Hepatocyte (in vitro differentiated cells): ENCODE results near the gene STIM2. TPM values are rescaled to one million over a fixed set of nuclear protein-coding genes. Genes with fewer than 3 reads are reported as not detected.

Experiments
- DNase-seq: peaks from one replicate; pipeline ENCODE4 v3.0.0-alpha.2; 2016; ENCODE audit warnings: low spot score
- H2AFZ ChIP-seq: fragments of 200-600 bp; sonication (generic); 2 replicates; pipeline ENCODE4 v1.6.0; 2016; ENCODE audit warnings: antibody characterized with exemption, mild to moderate bottlenecking
- H3K27ac ChIP-seq: fragments of 200-600 bp; sonication (generic); 2 replicates; pipeline ENCODE4 v1.5.1; 2016; ENCODE audit warnings: mild to moderate bottlenecking
- H3K27me3 ChIP-seq: fragments of 200-600 bp; sonication (generic); 2 replicates; pipeline ENCODE4 v1.6.1; 2016
- H3K36me3 ChIP-seq: fragments of 200-600 bp; sonication (generic); replicated peaks from 2 replicates; pipeline ENCODE4 v1.5.1; 2016; ENCODE audit warnings: low read depth; ENCODE audit not compliant: insufficient read depth
- H3K4me1 ChIP-seq: fragments of 200-600 bp; sonication (generic); 2 replicates; pipeline ENCODE4 v1.5.1; 2016; ENCODE audit warnings: mild to moderate bottlenecking, moderate library complexity; ENCODE audit not compliant: insufficient read depth
- H3K4me2 ChIP-seq: fragments of 200-600 bp; sonication (generic); 2 replicates; pipeline ENCODE4 v1.6.0; 2016
- H3K4me3 ChIP-seq: fragments of 200-600 bp; sonication (generic); 2 replicates; pipeline ENCODE4 v1.5.1; 2016; ENCODE audit warnings: mild to moderate bottlenecking
- H3K79me2 ChIP-seq: fragments of 200-600 bp; sonication (generic); 2 replicates; pipeline ENCODE4 v1.6.0; 2017; ENCODE audit warnings: mild to moderate bottlenecking
- H3K9me2 ChIP-seq: fragments of 200-600 bp; sonication (generic); replicated peaks from 2 replicates; pipeline ENCODE4 v1.6.0; 2017; ENCODE audit warnings: mild to moderate bottlenecking; ENCODE audit not compliant: insufficient read depth
- H3K9me3 ChIP-seq: fragments of 200-600 bp; sonication (generic); 2 replicates; pipeline ENCODE4 v1.5.1; 2016; ENCODE audit warnings: low read depth, mild to moderate bottlenecking
- H4K20me1 ChIP-seq: fragments of 200-600 bp; sonication (generic); 2 replicates; pipeline ENCODE4 v1.6.0; 2016; ENCODE audit warnings: mild to moderate bottlenecking; ENCODE audit not compliant: insufficient read depth, poor library complexity, severe bottlenecking
- CTCF ChIP-seq: fragments of 200-600 bp; sonication (generic); IDR thresholded peaks from 2 replicates; pipeline ENCODE4 v1.5.1; 2016; ENCODE audit warnings: antibody characterized with exemption, mild to moderate bottlenecking; ENCODE audit not compliant: poor library complexity
- EZH2 ChIP-seq: fragments of 200-600 bp; sonication (generic); IDR thresholded peaks from 2 replicates; pipeline ENCODE4 v1.6.1; 2016; ENCODE audit warnings: antibody characterized with exemption, mild to moderate bottlenecking, borderline replicate concordance
- EZH2phosphoT487 ChIP-seq: fragments of 200-600 bp; sonication (generic); IDR thresholded peaks from one replicate; pipeline ENCODE4 v1.6.1; 2018; ENCODE audit warnings: antibody characterized with exemption, mild to moderate bottlenecking, low read depth, moderate library complexity; ENCODE audit not compliant: unreplicated experiment, severe bottlenecking
- WGBS: methylation state at CpG from one replicate; pipeline ENCODE4 v1.1.6; 2016; ENCODE audit warnings: low lambda C conversion rate; ENCODE audit errors: missing lambda C conversion rate; 5-methylcytosine and 5-hydroxymethylcytosine counted together
- polyA plus RNA-seq: library from polyadenylated mRNA; unstranded; fragments of >200 nt; fragmentation: Nextera tagmentation; extraction: Ambion mirVana; gene quantifications from 2 replicates; pipeline ENCODE4 v1.2.1, GENCODE V29; 2016
- total RNA-seq: library from RNA; depleted of rRNA; stranded (reverse); fragments of >200 nt; gene quantifications from 2 replicates; pipeline ENCODE4 v1.2.3, GENCODE V29; 2014

STIM2 gene
- total and polyA plus RNA-seq, 2 experiments from 2014 or later, result 13.2 to 17.0 TPM

- H3K79me2 ChIP-seq, result peaks cover 54% of the 10 kb centered on the region
- H2AFZ ChIP-seq, result no peak overlapping the region
- H3K36me3 ChIP-seq, result no peaks in the 10 kb centered on the region
- no peaks in the 10 kb centered on the region for H3K9me3 ChIP-seq
- no peak for TF ChIP-seq EZH2
- no peak for TF ChIP-seq EZH2phosphoT487
- TF ChIP-seq CTCF, result no peak
- no peak overlapping the region for H3K4me2 ChIP-seq
- H4K20me1 ChIP-seq, result no peaks in the 10 kb centered on the region
- DNase-seq, result no peak
- WGBS, result 91% methylated on average over 10 of the region's 10 CpGs
- H3K9me2 ChIP-seq, result no peaks in the 10 kb centered on the region
- H3K27me3 ChIP-seq, result no peaks in the 10 kb centered on the region
- H3K4me1 ChIP-seq, result no peaks in the 10 kb centered on the region
- no peak overlapping the region for H3K27ac ChIP-seq
- no peak overlapping the region for H3K4me3 ChIP-seq
These were observed 12.9 kb downstream of the STIM2 start for GRCh38 chr4:26873391-26874026.

- Histone ChIP-seq H3K9me2 (no peaks in the 10 kb centered on the region), H4K20me1 (no peaks in the 10 kb centered on the region), H3K9me3 (no peaks in the 10 kb centered on the region), H3K79me2 (peaks cover 48% of the 10 kb centered on the region), H2AFZ (no peak overlapping the region), H3K4me3 (no peak overlapping the region), H3K36me3 (no peaks in the 10 kb centered on the region), H3K4me2 (no peak overlapping the region), H3K4me1 (no peaks in the 10 kb centered on the region), H3K27ac (no peak overlapping the region), H3K27me3 (no peaks in the 10 kb centered on the region)
- no peak for TF ChIP-seq EZH2phosphoT487
- TF ChIP-seq EZH2, result no peak
- no peak for TF ChIP-seq CTCF
- DNase-seq, result no peak
- 97% methylated on average over 7 of the region's 7 CpGs for WGBS
These were observed 13.5 kb downstream of the STIM2 start for GRCh38 chr4:26874110-26874509.

- Histone ChIP-seq H3K79me2 (peaks cover 40% of the 10 kb centered on the region), H3K27ac (no peak overlapping the region), H3K27me3 (no peaks in the 10 kb centered on the region), H3K4me1 (no peaks in the 10 kb centered on the region), H4K20me1 (no peaks in the 10 kb centered on the region), H2AFZ (no peak overlapping the region), H3K4me2 (no peak overlapping the region), H3K9me2 (no peaks in the 10 kb centered on the region), H3K4me3 (no peak overlapping the region), H3K9me3 (no peaks in the 10 kb centered on the region), H3K36me3 (no peaks in the 10 kb centered on the region)
- TF ChIP-seq EZH2phosphoT487 (no peak), EZH2 (no peak), CTCF (no peak)
- WGBS, result 97% methylated on average over 3 of the region's 3 CpGs
- no peak for DNase-seq
These were observed 16.8 kb downstream of the STIM2 start for GRCh38 chr4:26877406-26877805.
